WTC11 (cell line): ENCODE data around the gene IL16. TPM values are rescaled to one million over a fixed set of nuclear protein-coding genes. Genes with fewer than 3 reads are reported as not detected.

ENCODE experiments used
- ATAC-seq: fragments of 200-7000 bp; cut with Tn5 transposase; 2 replicates; pipeline ENCODE4 v1.10.0; 2021; ENCODE audit warnings: mild to moderate bottlenecking, moderate library complexity
- CTCF ChIA-PET: fragments of 300-600 bp; sonication (Branson Sonifier 250); formaldehyde crosslinking; loops from one replicate; lab custom pipeline; 2021; ENCODE audit warnings: antibody characterized with exemption; lab: Charles Lee
- POLR2A ChIA-PET: fragments of 350-600 bp; sonication (Branson Sonifier 250); formaldehyde crosslinking; loops from one replicate; lab custom pipeline; 2021; ENCODE audit warnings: antibody characterized with exemption; lab: Charles Lee
- DNase-seq: peaks from one replicate; pipeline ENCODE4 v3.0.0; 2021; ENCODE audit warnings: low spot score
- H3K27ac Mint-ChIP-seq: 2 replicates; pipeline ENCODE4 v1.8.0; 2021; ENCODE audit warnings: mixed read lengths
- H3K27me3 Mint-ChIP-seq: 2 replicates; pipeline ENCODE4 v1.8.0; 2021; ENCODE audit warnings: low read depth, mild to moderate bottlenecking, moderate library complexity, mixed read lengths
- H3K36me3 Mint-ChIP-seq: 2 replicates; pipeline ENCODE4 v1.8.0; 2021; ENCODE audit warnings: mixed read lengths
- H3K4me1 Mint-ChIP-seq: 2 replicates; pipeline ENCODE4 v1.8.0; 2022; ENCODE audit warnings: mixed read lengths
- H3K4me3 Mint-ChIP-seq: 2 replicates; pipeline ENCODE4 v1.8.0; 2021; ENCODE audit warnings: mild to moderate bottlenecking, moderate library complexity, mixed read lengths
- H3K9me3 Mint-ChIP-seq: 2 replicates; pipeline ENCODE4 v1.8.0; 2021; ENCODE audit warnings: mixed read lengths
- ESRRA ChIP-seq: sonication (generic); formaldehyde crosslinking; IDR thresholded peaks from 2 replicates; pipeline ENCODE4 v1.8.1; 2022; ENCODE audit warnings: mild to moderate bottlenecking, missing genetic modification reagents, borderline replicate concordance
- FOXK1 ChIP-seq: sonication (generic); formaldehyde crosslinking; IDR thresholded peaks from 2 replicates; pipeline ENCODE4 v1.8.0; 2022; ENCODE audit warnings: mild to moderate bottlenecking, moderate library complexity, missing genetic modification reagents
- FOXP1 ChIP-seq: sonication (generic); formaldehyde crosslinking; IDR thresholded peaks from 2 replicates; pipeline ENCODE4 v1.8.0; 2022; ENCODE audit warnings: missing genetic modification reagents, mild to moderate bottlenecking, moderate library complexity, borderline replicate concordance
- GRHL2 ChIP-seq: fragments of 250-450 bp; sonication (Bioruptor Pico); IDR thresholded peaks from 2 replicates; pipeline ENCODE4 v1.8.0; 2022; ENCODE audit warnings: mild to moderate bottlenecking, moderate library complexity; ENCODE audit not compliant: insufficient replicate concordance, severe bottlenecking
- IRF2 ChIP-seq: sonication (generic); formaldehyde crosslinking; IDR thresholded peaks from 2 replicates; pipeline ENCODE4 v1.8.0; 2022; ENCODE audit warnings: low read depth, missing genetic modification reagents, borderline replicate concordance
- JAZF1 ChIP-seq: fragments of 250-450 bp; sonication (Bioruptor Pico); IDR thresholded peaks from 2 replicates; pipeline ENCODE4 v1.9.0; 2021; ENCODE audit warnings: moderate library complexity, mild to moderate bottlenecking, inconsistent platforms
- JUN ChIP-seq: sonication (generic); formaldehyde crosslinking; IDR thresholded peaks from 2 replicates; pipeline ENCODE4 v1.8.0; 2023; ENCODE audit warnings: mild to moderate bottlenecking, missing genetic modification reagents
- MYBL2 ChIP-seq: sonication (generic); formaldehyde crosslinking; IDR thresholded peaks from 2 replicates; pipeline ENCODE4 v1.8.1; 2023; ENCODE audit warnings: mild to moderate bottlenecking, moderate library complexity, missing genetic modification reagents
- OVOL2 ChIP-seq: fragments of 250-450 bp; sonication (Bioruptor Pico); IDR thresholded peaks from 2 replicates; pipeline ENCODE4 v1.9.0; 2021; ENCODE audit warnings: mild to moderate bottlenecking, borderline replicate concordance
- SOX15 ChIP-seq: fragments of 250-450 bp; sonication (Bioruptor Pico); IDR thresholded peaks from 2 replicates; pipeline ENCODE4 v1.9.0; 2021; ENCODE audit warnings: mild to moderate bottlenecking
- ZBTB21 ChIP-seq: sonication (generic); formaldehyde crosslinking; IDR thresholded peaks from 2 replicates; pipeline ENCODE4 v1.8.1; 2023; ENCODE audit warnings: mild to moderate bottlenecking, missing genetic modification reagents, borderline replicate concordance
- ZNF219 ChIP-seq: sonication (generic); formaldehyde crosslinking; IDR thresholded peaks from 2 replicates; pipeline ENCODE4 v1.8.0; 2023; ENCODE audit warnings: missing genetic modification reagents, mild to moderate bottlenecking, borderline replicate concordance
- ZNF317 ChIP-seq: sonication (generic); formaldehyde crosslinking; IDR thresholded peaks from 2 replicates; pipeline ENCODE4 v1.8.1; 2023; ENCODE audit warnings: low read depth, mild to moderate bottlenecking, moderate library complexity, missing genetic modification reagents, borderline replicate concordance
- total RNA-seq: library from RNA; stranded (reverse); gene quantifications from 3 replicates; pipeline ENCODE4 v1.2.3, GENCODE V29; 2021
- TF ChIP-seq, protein P1 (sequence below): sonication (generic); formaldehyde crosslinking; IDR thresholded peaks from 2 replicates; pipeline ENCODE4 v1.8.1; 2022; ENCODE audit warnings: mild to moderate bottlenecking, moderate library complexity, missing genetic modification reagents
- TF ChIP-seq, protein P2 (sequence below): sonication (generic); formaldehyde crosslinking; IDR thresholded peaks from 2 replicates; pipeline ENCODE4 v1.8.0; 2022; ENCODE audit warnings: mild to moderate bottlenecking, missing genetic modification reagents
- TF ChIP-seq, protein P3 (sequence below): sonication (generic); formaldehyde crosslinking; IDR thresholded peaks from 2 replicates; pipeline ENCODE4 v1.8.1; 2023; ENCODE audit warnings: mild to moderate bottlenecking, missing genetic modification reagents
- TF ChIP-seq, protein P4 (sequence below): fragments of 250-450 bp; sonication (Bioruptor Pico); IDR thresholded peaks from 2 replicates; pipeline ENCODE4 v1.9.0; 2021; ENCODE audit warnings: moderate library complexity, mild to moderate bottlenecking, inconsistent platforms, borderline replicate concordance
- TF ChIP-seq, protein P5 (sequence below): fragments of 250-450 bp; sonication (Bioruptor Pico); IDR thresholded peaks from 2 replicates; pipeline ENCODE4 v1.9.0; 2021; ENCODE audit warnings: mild to moderate bottlenecking
- TF ChIP-seq, protein P6 (sequence below): sonication (generic); formaldehyde crosslinking; IDR thresholded peaks from 2 replicates; pipeline ENCODE4 v1.8.0; 2023; ENCODE audit warnings: missing genetic modification reagents

IL16 gene
- total RNA-seq, 1 experiment from 2014 or later = 0.61 TPM

DNA sequence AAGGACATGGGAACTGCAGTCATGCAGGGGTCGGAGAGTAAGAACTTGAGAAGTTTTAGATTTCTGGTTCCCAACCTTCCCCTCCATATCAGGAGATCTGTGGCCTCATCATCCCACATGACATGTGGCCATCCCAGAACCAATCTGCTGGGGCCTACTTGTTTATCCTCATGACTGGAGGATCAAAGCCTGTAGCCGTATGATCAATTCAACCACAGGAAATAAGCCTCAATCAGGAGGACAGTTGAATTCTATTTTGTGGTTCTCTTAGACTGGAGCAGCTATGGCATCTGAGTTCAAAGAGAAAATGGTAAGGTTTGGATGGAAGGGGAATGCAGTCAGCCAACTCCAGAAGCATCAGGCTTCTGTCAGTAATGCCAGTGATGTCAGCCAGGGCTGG, 57.2 kb downstream of the IL16 start (continued):
- no peak for TF ChIP-seq MYBL2
- TF ChIP-seq, protein P1, sequence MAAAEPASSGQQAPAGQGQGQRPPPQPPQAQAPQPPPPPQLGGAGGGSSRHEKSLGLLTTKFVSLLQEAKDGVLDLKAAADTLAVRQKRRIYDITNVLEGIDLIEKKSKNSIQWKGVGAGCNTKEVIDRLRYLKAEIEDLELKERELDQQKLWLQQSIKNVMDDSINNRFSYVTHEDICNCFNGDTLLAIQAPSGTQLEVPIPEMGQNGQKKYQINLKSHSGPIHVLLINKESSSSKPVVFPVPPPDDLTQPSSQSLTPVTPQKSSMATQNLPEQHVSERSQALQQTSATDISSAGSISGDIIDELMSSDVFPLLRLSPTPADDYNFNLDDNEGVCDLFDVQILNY (CRISPR knock-in tag) = no peak
- TF ChIP-seq JUN (CRISPR knock-in tag) = no peak
- TF ChIP-seq GRHL2 = no peak
- no peak for TF ChIP-seq ZNF317 (CRISPR knock-in tag)
- no peak for TF ChIP-seq JAZF1
- TF ChIP-seq, protein P2, sequence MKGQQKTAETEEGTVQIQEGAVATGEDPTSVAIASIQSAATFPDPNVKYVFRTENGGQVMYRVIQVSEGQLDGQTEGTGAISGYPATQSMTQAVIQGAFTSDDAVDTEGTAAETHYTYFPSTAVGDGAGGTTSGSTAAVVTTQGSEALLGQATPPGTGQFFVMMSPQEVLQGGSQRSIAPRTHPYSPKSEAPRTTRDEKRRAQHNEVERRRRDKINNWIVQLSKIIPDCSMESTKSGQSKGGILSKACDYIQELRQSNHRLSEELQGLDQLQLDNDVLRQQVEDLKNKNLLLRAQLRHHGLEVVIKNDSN (CRISPR knock-in tag) = no peak
- TF ChIP-seq ZBTB21 = no peak
- TF ChIP-seq ZNF219 (CRISPR knock-in tag) = no peak
- TF ChIP-seq SOX15 (CRISPR knock-in tag) = no peak
- no peak for TF ChIP-seq ESRRA

DNA sequence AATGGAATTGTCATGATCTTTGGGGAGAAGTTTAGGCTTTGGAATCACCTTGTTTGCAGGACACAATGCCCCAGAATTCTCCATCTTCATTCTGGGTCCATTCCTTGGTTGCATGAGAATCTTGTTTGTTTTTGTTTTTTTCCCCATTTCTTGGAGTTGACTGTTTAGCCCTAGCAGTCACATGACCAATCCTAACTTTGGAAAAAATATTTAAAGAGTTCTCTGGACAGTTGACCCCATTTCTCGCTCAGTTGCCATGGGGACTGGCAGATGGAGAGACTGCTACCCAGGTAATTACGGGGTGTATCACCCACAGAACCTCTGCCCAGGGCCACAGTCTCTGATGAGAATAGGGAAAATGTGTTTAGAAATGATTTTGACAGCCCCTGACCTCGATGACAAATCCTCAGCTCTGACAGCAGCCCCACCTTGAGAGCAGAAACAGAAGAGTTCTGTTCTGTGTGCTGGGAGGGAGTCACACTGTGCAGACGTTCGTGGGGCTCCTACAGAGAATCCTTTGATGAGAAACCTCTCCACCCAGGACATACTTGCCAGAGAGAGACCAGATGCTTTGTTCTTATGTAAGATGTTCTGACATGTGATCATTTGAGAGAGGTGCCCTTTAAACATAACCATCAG, 57.7 kb downstream of the IL16 start:
- CTCF ChIA-PET = interaction anchor here (1.1 to 2.6 kb wide), 2 partner anchors 12 to 21 kb away, joined by 3 to 18 read pairs; no protein-coding TSS in a partner anchor
- no peak for TF ChIP-seq IRF2
- no peak for TF ChIP-seq FOXP1 (CRISPR knock-in tag)
- TF ChIP-seq, protein P3, sequence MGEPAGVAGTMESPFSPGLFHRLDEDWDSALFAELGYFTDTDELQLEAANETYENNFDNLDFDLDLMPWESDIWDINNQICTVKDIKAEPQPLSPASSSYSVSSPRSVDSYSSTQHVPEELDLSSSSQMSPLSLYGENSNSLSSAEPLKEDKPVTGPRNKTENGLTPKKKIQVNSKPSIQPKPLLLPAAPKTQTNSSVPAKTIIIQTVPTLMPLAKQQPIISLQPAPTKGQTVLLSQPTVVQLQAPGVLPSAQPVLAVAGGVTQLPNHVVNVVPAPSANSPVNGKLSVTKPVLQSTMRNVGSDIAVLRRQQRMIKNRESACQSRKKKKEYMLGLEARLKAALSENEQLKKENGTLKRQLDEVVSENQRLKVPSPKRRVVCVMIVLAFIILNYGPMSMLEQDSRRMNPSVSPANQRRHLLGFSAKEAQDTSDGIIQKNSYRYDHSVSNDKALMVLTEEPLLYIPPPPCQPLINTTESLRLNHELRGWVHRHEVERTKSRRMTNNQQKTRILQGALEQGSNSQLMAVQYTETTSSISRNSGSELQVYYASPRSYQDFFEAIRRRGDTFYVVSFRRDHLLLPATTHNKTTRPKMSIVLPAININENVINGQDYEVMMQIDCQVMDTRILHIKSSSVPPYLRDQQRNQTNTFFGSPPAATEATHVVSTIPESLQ (CRISPR knock-in tag) = no peak
- no peak for TF ChIP-seq JAZF1
- no peak for TF ChIP-seq FOXK1 (CRISPR knock-in tag)
- TF ChIP-seq, protein P4, sequence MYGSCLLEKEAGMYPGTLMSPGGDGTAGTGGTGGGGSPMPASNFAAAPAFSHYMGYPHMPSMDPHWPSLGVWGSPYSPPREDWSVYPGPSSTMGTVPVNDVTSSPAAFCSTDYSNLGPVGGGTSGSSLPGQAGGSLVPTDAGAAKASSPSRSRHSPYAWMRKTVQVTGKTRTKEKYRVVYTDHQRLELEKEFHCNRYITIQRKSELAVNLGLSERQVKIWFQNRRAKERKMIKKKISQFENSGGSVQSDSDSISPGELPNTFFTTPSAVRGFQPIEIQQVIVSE = no peak
- TF ChIP-seq ZNF219 (CRISPR knock-in tag) = no peak
- ATAC-seq (no peak), DNase-seq (no peak)
- H3K36me3 Mint-ChIP-seq = no peaks in the 10 kb centered on the region
- no peaks in the 10 kb centered on the region for H3K27me3 Mint-ChIP-seq
- H3K4me1 Mint-ChIP-seq = no peaks in the 10 kb centered on the region
- peaks cover 14% of the 10 kb centered on the region for H3K9me3 Mint-ChIP-seq
- no peak overlapping the region for H3K4me3 Mint-ChIP-seq
- no peak overlapping the region for H3K27ac Mint-ChIP-seq
- POLR2A ChIA-PET = no interaction called here

DNA sequence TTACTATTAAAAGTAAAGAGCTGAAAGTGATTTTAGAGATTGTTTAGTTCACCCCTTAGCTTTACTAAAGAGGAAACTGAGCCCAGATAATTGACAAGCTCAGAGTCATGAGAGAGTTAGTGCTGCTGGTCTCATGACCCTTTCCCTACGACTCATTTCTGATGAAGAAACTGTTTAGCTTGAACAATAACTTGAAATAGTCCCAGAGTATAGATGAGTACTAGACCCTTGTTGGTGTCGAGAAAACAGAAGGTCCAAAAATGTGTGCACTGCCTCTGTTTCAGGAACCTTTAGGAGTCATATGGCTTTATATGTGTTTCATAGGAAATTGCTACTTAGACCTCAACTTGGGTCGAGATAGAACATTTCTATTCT, 58.2 kb downstream of the IL16 start:
- Mint-ChIP-seq H3K4me1 (no peaks in the 10 kb centered on the region), H3K4me3 (no peak overlapping the region), H3K9me3 (peaks cover 9% of the 10 kb centered on the region), H3K27me3 (no peaks in the 10 kb centered on the region), H3K36me3 (no peaks in the 10 kb centered on the region), H3K27ac (no peak overlapping the region)
- TF ChIP-seq OVOL2 (CRISPR knock-in tag) (no peak), FOXK1 (CRISPR knock-in tag) (no peak)
- TF ChIP-seq, protein P5, sequence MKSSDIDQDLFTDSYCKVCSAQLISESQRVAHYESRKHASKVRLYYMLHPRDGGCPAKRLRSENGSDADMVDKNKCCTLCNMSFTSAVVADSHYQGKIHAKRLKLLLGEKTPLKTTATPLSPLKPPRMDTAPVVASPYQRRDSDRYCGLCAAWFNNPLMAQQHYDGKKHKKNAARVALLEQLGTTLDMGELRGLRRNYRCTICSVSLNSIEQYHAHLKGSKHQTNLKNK (CRISPR knock-in tag) = no peak
- TF ChIP-seq, protein P6, sequence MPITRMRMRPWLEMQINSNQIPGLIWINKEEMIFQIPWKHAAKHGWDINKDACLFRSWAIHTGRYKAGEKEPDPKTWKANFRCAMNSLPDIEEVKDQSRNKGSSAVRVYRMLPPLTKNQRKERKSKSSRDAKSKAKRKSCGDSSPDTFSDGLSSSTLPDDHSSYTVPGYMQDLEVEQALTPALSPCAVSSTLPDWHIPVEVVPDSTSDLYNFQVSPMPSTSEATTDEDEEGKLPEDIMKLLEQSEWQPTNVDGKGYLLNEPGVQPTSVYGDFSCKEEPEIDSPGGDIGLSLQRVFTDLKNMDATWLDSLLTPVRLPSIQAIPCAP = no peak
- ATAC-seq (no peak), DNase-seq (no peak)
- CTCF ChIA-PET = interaction anchor here (0.7 to 2.6 kb wide), 3 partner anchors 11 to 945 kb away, joined by 3 to 18 read pairs (median 4); no protein-coding TSS in a partner anchor
- POLR2A ChIA-PET = no interaction called here
